ENCODE results near the gene CTDSP1.
A peak's percentile ranks its signal among the peaks of the same experiment; 100 is the strongest.

Gene CTDSP1

DNA sequence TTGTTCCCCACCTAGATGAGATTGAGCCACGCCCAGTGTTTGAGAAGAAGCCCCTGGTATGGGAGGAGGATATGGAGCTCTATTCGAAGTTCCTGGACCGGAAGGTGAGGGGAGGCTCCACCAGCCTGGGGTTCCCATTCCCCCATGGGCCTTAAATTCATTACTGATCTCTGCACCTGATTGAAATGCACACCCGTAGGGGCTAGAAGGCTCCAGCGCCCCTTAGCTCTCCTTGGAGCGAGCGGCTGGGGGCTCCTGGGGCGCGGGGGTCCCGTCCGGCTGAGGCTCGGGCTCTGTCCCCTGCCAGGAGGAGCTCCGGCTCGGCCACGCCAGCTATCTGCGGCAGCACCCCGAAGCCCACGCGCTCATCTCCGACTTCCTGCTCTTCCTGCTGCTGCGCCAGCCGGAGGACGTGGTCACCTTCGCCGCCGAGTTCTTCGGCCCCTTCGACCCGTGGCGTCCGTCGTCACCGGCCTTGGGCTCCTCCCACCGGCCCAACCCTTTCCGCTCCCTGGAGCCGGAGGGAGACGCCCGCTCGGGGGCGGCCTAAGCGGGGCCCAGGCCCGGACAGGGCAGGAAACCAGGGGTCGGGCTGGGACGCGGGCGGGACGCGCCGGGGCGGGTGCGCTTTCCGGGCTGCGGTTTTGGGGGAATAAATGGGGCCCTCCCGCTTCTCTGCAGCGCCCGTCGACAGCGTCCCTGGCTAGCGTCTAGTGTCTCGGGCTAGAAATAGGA lies 32.1 kb upstream of the CTDSP1 start:
- H3K27ac ChIP-seq (ENCODE audit: low read depth, low read length), result 0 out of 2 replicates have a peak overlapping the region, but pooled peaks have one; percentile 43

DNA sequence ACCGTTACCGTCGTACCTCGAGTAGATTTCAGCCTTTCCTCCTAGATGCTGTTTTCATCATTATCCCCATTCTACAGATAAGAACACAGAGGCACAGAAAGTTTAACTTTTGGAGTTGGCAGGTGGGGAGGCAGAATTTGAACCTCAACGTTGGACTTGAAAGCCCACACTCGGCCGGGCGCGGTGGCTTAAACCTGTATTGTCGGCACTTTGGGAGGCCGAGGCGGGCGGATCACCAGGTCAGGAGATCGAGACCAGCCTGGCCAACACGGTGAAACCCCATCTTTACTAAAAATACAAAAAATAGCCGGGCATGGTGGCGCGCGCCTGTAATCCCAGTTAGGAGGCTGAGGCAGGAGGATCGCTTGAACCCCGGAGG lies 31.5 kb upstream of the CTDSP1 start:
- no peaks in the 10 kb centered on the region for H3K36me3 ChIP-seq (ENCODE audit: insufficient read depth, low read length)
- H3K9me3 ChIP-seq (ENCODE audit: insufficient read depth, low read depth, low read length), result no peaks in the 10 kb centered on the region
- 74% methylated on average over 21 of the region's 21 CpGs for whole genome bisulfite sequencing
- H3K27ac ChIP-seq (ENCODE audit: low read depth, low read length), result no peak overlapping the region
- peak overlapping the region; percentile 63 for H3K4me3 ChIP-seq (ENCODE audit: low read length)
- peak overlapping the region; percentile 56; the same call in 1 of the 2 replicates for H3K9ac ChIP-seq (ENCODE audit: low read depth, low read length)
- H3K27me3 ChIP-seq (ENCODE audit: insufficient read depth, low read length), result no peaks in the 10 kb centered on the region
- H3K4me1 ChIP-seq (ENCODE audit: insufficient read depth, low read length), result no peaks in the 10 kb centered on the region

More for the DNA sequence above, 32.1 kb upstream of the CTDSP1 start:
- 4% methylated on average over 59 of the region's 60 CpGs for WGBS
- H3K36me3 ChIP-seq (ENCODE audit: insufficient read depth, low read length), result no peaks in the 10 kb centered on the region
- H3K9me3 ChIP-seq (ENCODE audit: insufficient read depth, low read depth, low read length), result no peaks in the 10 kb centered on the region
- no peaks in the 10 kb centered on the region for H3K4me1 ChIP-seq (ENCODE audit: insufficient read depth, low read length)
- peak overlapping the region; percentile 63 for H3K4me3 ChIP-seq (ENCODE audit: low read length)
- no peaks in the 10 kb centered on the region for H3K27me3 ChIP-seq (ENCODE audit: insufficient read depth, low read length)
- H3K9ac ChIP-seq (ENCODE audit: low read depth, low read length), result peak overlapping the region; percentile 68

DNA sequence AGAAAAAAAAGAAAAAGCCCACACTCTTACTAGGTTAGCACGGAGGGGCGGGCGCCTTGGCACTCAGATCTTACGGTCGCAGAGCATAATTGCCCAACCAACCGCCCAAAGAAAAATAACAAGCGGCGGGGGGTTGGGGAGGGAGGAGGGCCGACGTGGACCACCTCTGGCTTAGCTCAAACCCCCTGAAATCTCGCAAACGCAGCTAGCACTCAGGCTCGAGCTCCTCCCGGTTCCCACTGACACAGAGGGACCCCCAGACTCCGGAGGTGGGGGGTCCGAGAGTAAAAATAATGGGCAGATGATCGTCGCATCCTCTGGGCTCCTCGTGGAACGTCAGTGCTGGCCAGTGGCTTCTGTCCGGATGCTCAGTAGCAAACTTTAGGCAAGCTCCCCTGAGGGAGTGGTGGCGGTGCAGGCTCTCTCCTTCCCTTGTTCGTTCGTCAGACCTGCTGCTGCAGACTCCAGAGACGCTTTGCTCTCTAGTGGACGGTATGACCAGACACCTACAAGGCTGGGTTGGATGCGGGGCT lies 31.0 kb upstream of the CTDSP1 start:
- H3K36me3 ChIP-seq (ENCODE audit: insufficient read depth, low read length), result no peaks in the 10 kb centered on the region
- H3K9ac ChIP-seq (ENCODE audit: low read depth, low read length), result no peak overlapping the region
- 57% methylated on average over 27 of the region's 27 CpGs for WGBS
- no peak overlapping the region for H3K27ac ChIP-seq (ENCODE audit: low read depth, low read length)
- no peaks in the 10 kb centered on the region for H3K27me3 ChIP-seq (ENCODE audit: insufficient read depth, low read length)
- no peaks in the 10 kb centered on the region for H3K4me1 ChIP-seq (ENCODE audit: insufficient read depth, low read length)
- H3K9me3 ChIP-seq (ENCODE audit: insufficient read depth, low read depth, low read length), result no peaks in the 10 kb centered on the region
- peak overlapping the region; percentile 29 for H3K4me3 ChIP-seq (ENCODE audit: low read length)

DNA sequence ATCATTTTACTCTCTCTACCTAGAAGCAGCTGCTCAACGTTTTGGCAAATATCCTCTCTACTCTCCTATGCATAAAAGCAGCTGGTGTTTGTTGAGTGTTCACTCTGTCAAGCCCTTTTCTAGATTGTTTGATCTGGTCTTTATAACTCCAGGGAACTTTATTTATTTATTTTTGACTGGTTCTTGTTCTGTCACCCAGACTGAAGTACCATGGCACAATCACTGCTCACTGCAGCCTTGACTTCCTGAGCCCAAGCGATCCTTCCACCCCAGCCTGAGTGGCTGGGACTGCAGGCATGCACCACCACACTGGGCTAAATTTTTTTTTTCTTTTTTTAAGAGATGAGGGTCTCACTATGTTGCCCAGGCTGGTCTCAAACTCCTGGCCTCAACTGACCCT lies 30.3 kb upstream of the CTDSP1 start:
- no peaks in the 10 kb centered on the region for H3K27me3 ChIP-seq (ENCODE audit: insufficient read depth, low read length)
- 81% methylated on average over 2 of the region's 2 CpGs for WGBS

DNA sequence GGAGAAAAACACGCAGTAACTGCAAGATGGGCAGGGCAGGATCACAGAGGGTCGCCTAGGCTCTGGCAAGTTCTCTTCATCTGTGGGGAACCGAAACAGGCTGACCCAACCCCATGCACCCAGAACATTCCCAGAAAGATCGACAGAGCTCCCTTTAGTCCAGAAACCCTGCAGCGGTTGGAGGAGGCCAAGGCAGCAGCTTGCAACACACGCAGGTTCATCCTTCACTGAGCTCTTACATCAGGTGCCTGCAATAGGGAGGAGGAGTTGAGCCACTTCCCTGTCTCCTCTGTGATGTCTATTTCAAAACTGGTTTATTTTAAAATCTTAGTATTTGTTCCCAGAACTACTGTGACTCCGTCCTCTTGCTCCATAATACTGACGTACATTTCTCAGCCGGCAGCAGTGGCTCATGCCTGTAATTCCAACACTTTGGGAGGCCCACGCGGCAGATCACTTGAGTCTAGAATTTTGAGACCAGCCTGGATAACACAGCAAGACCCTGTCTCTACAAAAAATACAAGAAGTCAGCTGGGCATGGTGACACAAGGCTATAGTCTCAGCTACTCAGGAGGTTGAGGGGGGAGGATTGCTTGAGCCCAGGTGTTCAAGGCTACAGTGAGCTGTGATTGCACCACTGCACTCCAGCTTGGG lies 29.1 kb upstream of the CTDSP1 start:
- Histone ChIP-seq H3K36me3 (ENCODE audit: insufficient read depth, low read length) (no peaks in the 10 kb centered on the region), H3K27ac (ENCODE audit: low read depth, low read length) (no peak overlapping the region), H3K27me3 (ENCODE audit: insufficient read depth, low read length) (no peaks in the 10 kb centered on the region), H3K4me1 (ENCODE audit: insufficient read depth, low read length) (no peaks in the 10 kb centered on the region), H3K9me3 (ENCODE audit: insufficient read depth, low read depth, low read length) (no peaks in the 10 kb centered on the region), H3K4me3 (ENCODE audit: low read length) (no peak overlapping the region), H3K9ac (ENCODE audit: low read depth, low read length) (no peak overlapping the region)
- 92% methylated on average over 11 of the region's 11 CpGs for WGBS

More for the DNA sequence above, 30.3 kb upstream of the CTDSP1 start:
- no peak overlapping the region for H3K27ac ChIP-seq (ENCODE audit: low read depth, low read length)
- H3K4me3 ChIP-seq (ENCODE audit: low read length), result no peak overlapping the region
- no peaks in the 10 kb centered on the region for H3K4me1 ChIP-seq (ENCODE audit: insufficient read depth, low read length)
- no peaks in the 10 kb centered on the region for H3K36me3 ChIP-seq (ENCODE audit: insufficient read depth, low read length)
- no peaks in the 10 kb centered on the region for H3K9me3 ChIP-seq (ENCODE audit: insufficient read depth, low read depth, low read length)
- no peak overlapping the region for H3K9ac ChIP-seq (ENCODE audit: low read depth, low read length)

DNA sequence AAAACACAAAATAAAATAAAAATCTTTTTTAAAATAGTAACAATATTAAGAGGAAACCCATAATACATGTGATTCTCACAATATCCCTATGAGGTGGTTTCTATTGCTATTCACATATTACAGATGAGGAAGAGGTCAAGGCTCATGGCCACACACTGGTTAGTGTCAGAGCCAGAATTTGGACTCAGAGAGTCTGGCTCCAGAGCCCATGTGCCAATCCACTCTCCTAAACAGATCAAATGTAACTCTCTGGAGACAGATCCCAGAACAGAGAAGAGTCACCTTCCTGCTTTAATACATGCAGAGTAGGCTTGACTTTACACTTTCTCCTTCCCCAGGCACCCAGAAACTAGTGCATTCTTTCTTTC lies 27.7 kb upstream of the CTDSP1 start:
- Histone ChIP-seq H3K36me3 (ENCODE audit: insufficient read depth, low read length) (no peaks in the 10 kb centered on the region), H3K9ac (ENCODE audit: low read depth, low read length) (no peak overlapping the region), H3K4me1 (ENCODE audit: insufficient read depth, low read length) (no peaks in the 10 kb centered on the region), H3K4me3 (ENCODE audit: low read length) (no peak overlapping the region), H3K27ac (ENCODE audit: low read depth, low read length) (no peak overlapping the region), H3K27me3 (ENCODE audit: insufficient read depth, low read length) (no peaks in the 10 kb centered on the region), H3K9me3 (ENCODE audit: insufficient read depth, low read depth, low read length) (no peaks in the 10 kb centered on the region)

DNA sequence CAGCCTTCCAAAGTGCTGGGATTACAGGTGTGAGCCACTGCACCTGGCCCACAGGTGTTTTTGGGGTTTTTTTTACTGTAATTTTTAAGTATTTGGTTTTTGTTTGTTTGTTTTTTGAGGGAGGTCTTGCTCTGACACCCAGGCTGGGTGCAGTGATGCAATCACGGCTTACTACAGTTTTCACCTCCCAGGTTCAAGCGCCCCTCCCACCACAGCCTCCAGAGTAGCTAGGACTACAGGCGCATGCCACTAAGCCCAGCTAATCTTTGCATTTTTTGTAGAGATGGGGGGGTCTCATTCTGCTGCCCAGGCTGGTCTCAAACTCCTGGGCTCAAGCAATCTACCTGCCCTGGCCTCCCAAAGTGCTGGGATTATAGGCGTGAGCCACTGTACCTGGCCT lies 24.9 kb upstream of the CTDSP1 start:
- Histone ChIP-seq H3K4me3 (ENCODE audit: low read length) (no peak overlapping the region), H3K9ac (ENCODE audit: low read depth, low read length) (no peak overlapping the region), H3K4me1 (ENCODE audit: insufficient read depth, low read length) (no peaks in the 10 kb centered on the region), H3K27ac (ENCODE audit: low read depth, low read length) (no peak overlapping the region), H3K36me3 (ENCODE audit: insufficient read depth, low read length) (no peaks in the 10 kb centered on the region), H3K27me3 (ENCODE audit: insufficient read depth, low read length) (no peaks in the 10 kb centered on the region), H3K9me3 (ENCODE audit: insufficient read depth, low read depth, low read length) (no peaks in the 10 kb centered on the region)
- WGBS, result 86% methylated on average over 4 of the region's 4 CpGs

DNA sequence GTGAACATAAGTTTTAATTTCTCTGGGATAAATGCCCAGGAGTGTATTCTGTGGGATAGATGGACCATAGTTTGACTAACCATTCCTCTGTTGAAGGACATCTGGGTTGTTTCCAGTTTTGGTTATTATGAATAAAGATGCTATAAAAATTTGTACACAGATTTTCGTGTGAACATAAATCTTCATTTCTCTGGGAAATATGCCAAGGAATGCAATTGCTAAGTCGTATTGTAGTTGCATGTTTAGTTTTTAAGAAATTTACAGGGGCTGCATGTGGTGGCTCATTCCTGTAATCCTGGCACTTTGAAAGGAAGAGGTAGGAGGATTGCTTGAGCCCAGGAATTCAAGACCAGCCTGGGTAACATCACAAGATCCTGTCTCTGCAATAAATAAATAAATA lies 24.5 kb upstream of the CTDSP1 start:
- H3K9me3 ChIP-seq (ENCODE audit: insufficient read depth, low read depth, low read length), result no peaks in the 10 kb centered on the region
- no peaks in the 10 kb centered on the region for H3K27me3 ChIP-seq (ENCODE audit: insufficient read depth, low read length)
- H3K9ac ChIP-seq (ENCODE audit: low read depth, low read length), result no peak overlapping the region
- H3K4me3 ChIP-seq (ENCODE audit: low read length), result no peak overlapping the region
- no peaks in the 10 kb centered on the region for H3K4me1 ChIP-seq (ENCODE audit: insufficient read depth, low read length)
- H3K36me3 ChIP-seq (ENCODE audit: insufficient read depth, low read length), result no peaks in the 10 kb centered on the region
- 88% methylated on average over 2 of the region's 2 CpGs for WGBS
- H3K27ac ChIP-seq (ENCODE audit: low read depth, low read length), result no peak overlapping the region

DNA sequence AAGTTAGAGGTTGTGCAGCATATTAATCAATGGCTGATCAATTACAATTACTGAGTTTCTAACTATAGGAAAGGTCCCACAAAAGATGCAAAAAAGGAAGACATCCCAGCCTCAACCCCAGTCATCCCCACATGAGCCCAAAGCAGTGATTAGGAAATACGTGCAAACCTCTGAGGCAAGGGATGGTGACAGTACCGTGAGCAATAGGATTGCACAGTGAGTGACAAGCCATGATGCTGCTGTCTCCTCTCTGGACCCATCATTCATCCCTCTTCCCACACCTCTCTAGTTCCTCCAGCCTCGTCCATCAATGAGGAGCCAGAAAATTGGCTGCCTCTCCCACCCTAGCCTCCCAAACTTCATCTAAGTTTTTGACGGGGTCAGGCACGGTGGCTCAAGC lies 21.6 kb upstream of the CTDSP1 start:
- Histone ChIP-seq H3K4me1 (ENCODE audit: insufficient read depth, low read length) (no peaks in the 10 kb centered on the region), H3K27me3 (ENCODE audit: insufficient read depth, low read length) (no peaks in the 10 kb centered on the region), H3K9ac (ENCODE audit: low read depth, low read length) (no peak overlapping the region), H3K27ac (ENCODE audit: low read depth, low read length) (no peak overlapping the region), H3K36me3 (ENCODE audit: insufficient read depth, low read length) (no peaks in the 10 kb centered on the region), H3K4me3 (ENCODE audit: low read length) (no peak overlapping the region), H3K9me3 (ENCODE audit: insufficient read depth, low read depth, low read length) (no peaks in the 10 kb centered on the region)
- 85% methylated on average over 5 of the region's 5 CpGs for WGBS

DNA sequence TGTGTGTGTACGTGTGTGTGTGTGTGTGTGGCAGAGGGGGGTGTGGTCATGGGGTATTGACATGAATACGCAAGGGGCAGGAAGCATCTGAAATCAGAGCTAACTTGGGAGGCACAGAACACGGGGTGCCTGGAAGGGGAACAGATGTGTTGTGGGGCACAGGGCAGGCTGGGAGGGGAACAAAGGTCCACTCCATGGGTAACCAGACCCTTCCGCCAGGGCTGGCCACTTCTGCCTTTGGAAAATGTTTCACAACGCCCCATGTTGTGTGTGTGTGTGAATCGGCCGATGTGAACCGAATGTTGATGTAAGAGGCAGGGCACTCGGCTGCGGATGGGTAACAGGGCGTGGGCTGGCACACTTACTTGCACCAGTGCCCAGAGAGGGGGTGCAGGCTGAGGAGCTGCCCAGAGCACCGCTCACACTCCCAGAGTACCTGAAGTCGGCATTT lies 17.7 kb upstream of the CTDSP1 start, which contains the start of gene SLC11A1:
Gene SLC11A1 (plus strand): TSS at position 358 of the 451 bp plus-strand sequence. CDS start 96 bp downstream, outside the sequence.
- Histone ChIP-seq H3K4me1 (ENCODE audit: insufficient read depth, low read length) (no peaks in the 10 kb centered on the region), H3K4me3 (ENCODE audit: low read length) (no peak within 1 kb of the TSS), H3K9ac (ENCODE audit: low read depth, low read length) (no peak within 1 kb of the TSS), H3K9me3 (ENCODE audit: insufficient read depth, low read depth, low read length) (no peaks in the 10 kb centered on the region), H3K27ac (ENCODE audit: low read depth, low read length) (no peak within 1 kb of the TSS), H3K36me3 (ENCODE audit: insufficient read depth, low read length) (no peaks in the 10 kb centered on the region), H3K27me3 (ENCODE audit: insufficient read depth, low read length) (peaks cover 7% of the 10 kb centered on the region)
- WGBS, result 90% methylated on average over 13 of the region's 13 CpGs

DNA sequence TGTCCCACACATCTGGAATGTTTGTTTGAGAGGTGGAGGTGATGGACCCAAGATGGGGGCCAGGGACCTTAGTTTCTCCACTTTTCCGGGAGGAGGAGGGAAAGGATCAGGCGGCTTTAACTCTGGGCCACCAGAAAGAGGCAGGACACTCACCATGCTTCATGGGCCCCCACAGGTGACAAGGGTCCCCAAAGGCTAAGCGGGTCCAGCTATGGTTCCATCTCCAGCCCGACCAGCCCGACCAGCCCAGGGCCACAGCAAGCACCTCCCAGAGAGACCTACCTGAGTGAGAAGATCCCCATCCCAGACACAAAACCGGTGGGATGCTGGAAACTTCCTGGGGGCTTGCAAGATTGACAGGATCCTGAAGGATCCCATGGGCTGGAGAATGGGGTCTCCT lies 16.9 kb upstream of the CTDSP1 start:
- Histone ChIP-seq H3K9ac (ENCODE audit: low read depth, low read length) (no peak overlapping the region), H3K4me3 (ENCODE audit: low read length) (no peak overlapping the region), H3K27ac (ENCODE audit: low read depth, low read length) (no peak overlapping the region), H3K9me3 (ENCODE audit: insufficient read depth, low read depth, low read length) (no peaks in the 10 kb centered on the region), H3K36me3 (ENCODE audit: insufficient read depth, low read length) (no peaks in the 10 kb centered on the region), H3K27me3 (ENCODE audit: insufficient read depth, low read length) (peaks cover 12% of the 10 kb centered on the region), H3K4me1 (ENCODE audit: insufficient read depth, low read length) (no peaks in the 10 kb centered on the region)
- WGBS, result 93% methylated on average over 6 of the region's 6 CpGs

Data from HUES64 (cell line).